LNCaP clone FGC (cell line): ENCODE measurements around the gene CEP350.
"Not testable (repeated sequence)": the region's sequence is repeated elsewhere in the genome, so short reads cannot be mapped to it uniquely, and the experiment has no call there.

Source experiments
- DNase-seq: peaks from one replicate; pipeline ENCODE4 v3.0.0-alpha.2; 2011; ENCODE audit warnings: low read depth
- H3K4me3 ChIP-seq: 2 replicates; pipeline ENCODE4 v1.5.1; 2011; ENCODE audit warnings: mild to moderate bottlenecking, low read depth, low read length, control low read depth
- TF ChIP-seq, protein P1 (sequence below): IDR thresholded peaks from 2 replicates; pipeline ENCODE4 v1.5.1; 2012; ENCODE audit warnings: mild to moderate bottlenecking; ENCODE audit not compliant: control insufficient read depth, insufficient read depth; ENCODE audit errors: extremely low read depth

The CEP350 gene

DNA sequence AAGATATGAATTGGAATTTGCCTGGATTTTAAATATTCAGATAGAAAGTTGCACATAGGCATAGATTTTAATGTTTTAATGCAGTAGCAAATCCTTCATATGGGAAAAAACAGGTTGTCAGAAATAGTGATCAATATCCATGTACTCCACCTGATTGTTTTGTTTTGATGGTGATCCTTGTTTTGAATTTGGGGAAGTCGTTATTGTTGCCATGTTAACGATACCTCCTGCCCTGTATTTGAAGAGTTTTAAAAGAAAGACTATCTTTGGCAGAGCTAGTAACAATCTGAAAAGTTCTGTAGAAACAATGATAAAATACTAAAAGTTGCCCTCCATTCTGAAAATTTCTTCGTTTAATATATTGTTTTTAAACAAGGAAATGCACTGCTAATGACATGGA is 1.1 kb downstream of the CEP350 start:
- H3K4me3 ChIP-seq, result peak overlapping the region; percentile 87
- no peak for DNase-seq
- TF ChIP-seq, protein P1, sequence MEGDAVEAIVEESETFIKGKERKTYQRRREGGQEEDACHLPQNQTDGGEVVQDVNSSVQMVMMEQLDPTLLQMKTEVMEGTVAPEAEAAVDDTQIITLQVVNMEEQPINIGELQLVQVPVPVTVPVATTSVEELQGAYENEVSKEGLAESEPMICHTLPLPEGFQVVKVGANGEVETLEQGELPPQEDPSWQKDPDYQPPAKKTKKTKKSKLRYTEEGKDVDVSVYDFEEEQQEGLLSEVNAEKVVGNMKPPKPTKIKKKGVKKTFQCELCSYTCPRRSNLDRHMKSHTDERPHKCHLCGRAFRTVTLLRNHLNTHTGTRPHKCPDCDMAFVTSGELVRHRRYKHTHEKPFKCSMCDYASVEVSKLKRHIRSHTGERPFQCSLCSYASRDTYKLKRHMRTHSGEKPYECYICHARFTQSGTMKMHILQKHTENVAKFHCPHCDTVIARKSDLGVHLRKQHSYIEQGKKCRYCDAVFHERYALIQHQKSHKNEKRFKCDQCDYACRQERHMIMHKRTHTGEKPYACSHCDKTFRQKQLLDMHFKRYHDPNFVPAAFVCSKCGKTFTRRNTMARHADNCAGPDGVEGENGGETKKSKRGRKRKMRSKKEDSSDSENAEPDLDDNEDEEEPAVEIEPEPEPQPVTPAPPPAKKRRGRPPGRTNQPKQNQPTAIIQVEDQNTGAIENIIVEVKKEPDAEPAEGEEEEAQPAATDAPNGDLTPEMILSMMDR, result no peak

DNA sequence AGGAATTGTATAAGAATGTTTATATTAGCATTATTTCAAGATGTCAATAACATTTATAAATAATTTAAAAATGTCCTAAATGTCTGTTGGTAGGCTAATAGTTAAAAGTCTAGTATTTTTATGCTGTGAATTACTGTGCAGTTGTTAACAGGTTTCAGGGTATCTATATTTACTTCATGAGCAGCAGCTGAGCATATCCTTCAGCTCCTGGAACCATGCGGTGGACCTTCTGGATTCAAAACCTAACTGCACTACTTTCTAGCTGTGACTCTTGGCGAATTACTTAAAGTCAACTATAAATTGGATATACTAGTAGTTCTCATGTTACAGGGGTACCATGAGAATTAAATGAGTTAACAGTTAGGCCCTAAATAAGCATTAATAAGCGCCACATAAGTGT is 3.7 kb downstream of the CEP350 start:
- DNase-seq, result no peak
- H3K4me3 ChIP-seq, result no peak overlapping the region
- TF ChIP-seq, protein P1, result no peak

DNA sequence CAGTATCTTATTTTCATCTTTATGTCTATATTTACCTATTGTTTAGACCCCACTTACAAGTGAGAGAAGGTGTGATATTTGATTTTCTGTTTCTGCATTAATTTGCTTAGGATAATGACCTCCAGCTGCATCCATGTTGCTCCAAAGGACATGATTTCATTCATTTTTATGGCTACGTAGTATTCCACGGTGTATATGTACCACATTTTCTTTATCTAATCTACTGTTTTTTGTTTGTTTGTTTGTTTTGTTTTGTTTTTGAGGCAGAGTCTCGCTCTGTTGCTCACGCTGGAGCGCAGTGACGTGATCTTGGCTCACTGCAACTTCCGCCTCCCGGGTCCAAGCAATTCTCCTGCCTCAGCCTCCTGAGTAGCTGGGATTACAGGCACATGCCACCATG is 7.6 kb downstream of the CEP350 start:
- H3K4me3 ChIP-seq, DNase-seq: not testable (repeated sequence)

DNA sequence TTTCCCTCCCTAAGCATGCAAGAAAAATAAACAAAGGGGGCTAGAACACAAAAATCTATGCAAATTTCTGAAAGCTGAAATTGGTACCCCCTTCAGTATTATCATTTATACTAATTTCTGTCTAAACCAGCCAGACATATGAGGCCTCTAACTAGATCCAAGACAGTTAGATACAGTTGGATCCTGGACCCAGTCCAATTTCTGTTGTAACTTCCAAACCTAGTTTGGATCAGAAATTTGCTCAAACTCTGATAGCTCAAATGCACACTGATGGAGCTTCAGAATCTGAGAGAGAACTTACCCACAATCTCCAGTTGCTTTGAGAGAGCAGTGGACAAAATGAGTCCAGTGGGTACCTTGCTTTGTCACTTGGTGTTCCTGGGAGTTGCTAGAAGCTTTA is 11.9 kb downstream of the CEP350 start:
- DNase-seq, result no peak
- TF ChIP-seq, protein P1, result no peak
- H3K4me3 ChIP-seq, result no peak overlapping the region

DNA sequence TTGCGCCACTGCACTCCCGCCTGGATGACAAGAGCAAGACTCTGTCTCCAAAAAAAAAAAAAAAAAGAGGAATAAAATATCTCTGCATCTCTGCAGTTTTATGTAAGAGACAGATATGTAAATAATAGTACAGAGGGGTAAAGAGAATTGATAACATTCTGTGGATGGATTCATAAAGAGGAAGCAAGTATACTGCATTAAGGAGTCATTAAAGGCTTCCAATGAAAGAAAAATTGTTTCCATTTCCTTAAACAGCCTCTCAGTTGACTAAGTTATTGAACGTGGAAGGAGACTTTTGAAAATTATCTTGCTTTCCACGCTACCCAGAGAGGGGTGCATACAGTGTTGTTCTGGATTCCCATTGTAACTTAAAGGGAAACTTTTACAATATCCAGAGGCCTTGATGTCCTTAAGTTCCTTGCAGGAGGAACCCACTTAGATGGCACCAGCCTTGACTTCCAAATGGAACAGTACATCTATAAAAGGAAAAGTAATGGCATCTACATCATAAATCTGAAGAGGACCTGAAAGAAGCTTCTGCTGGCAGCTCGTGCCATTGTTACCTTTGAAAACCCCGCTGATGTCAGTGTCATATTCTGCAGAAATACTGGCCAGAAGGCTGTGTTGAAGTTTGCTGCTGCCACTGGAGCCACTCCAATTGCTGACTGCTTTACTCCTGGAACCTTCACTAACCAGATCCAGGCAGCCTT is 13.8 kb downstream of the CEP350 start:
- H3K4me3 ChIP-seq, result no peak overlapping the region
- TF ChIP-seq, protein P1, result no peak
- DNase-seq, result no peak

DNA sequence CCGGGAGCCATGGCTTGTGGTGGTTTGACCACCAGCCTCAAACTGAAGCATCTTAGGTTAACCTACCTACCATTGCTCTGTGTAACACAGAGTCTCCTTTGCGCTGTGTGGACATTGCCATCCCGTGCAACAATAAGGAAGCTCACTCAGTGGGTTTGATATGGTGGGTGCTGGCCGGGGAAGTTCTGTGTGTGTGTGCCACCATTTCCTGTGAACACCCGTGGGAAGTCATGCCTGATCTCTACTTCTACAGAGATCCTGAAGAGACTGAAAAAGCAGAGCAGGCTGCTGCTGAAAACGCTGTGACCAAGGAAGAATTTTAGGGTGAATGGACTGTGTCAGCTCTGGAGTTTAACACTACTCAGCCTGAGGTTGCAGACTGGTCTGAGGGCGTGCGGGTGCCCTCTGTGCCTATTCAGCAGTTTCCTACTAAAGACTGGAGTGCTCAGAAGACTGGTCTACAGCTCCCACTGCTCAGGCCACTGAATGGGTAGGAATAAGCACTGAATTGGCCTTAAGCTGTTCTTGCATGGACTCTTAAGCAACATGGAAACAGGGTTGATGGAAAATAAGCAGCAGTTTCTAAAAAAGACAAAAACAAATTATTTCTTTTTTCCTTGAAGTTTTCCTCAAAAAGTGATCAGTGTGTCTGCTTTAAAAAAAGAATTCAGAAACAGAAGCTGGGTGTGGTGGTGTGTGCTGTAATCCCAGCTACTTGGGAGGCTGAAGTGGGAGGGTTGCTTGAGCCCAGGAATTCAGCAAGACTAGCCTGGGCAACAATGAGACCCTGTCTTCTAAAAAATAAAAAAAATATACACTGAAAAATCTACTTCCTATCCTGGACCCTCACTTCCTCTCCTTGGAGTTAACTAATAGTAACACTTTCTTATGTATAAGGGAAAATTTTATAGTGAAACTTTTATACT is 14.6 kb downstream of the CEP350 start:
- TF ChIP-seq, protein P1, result no peak
- no peak for DNase-seq
- no peak overlapping the region for H3K4me3 ChIP-seq

DNA sequence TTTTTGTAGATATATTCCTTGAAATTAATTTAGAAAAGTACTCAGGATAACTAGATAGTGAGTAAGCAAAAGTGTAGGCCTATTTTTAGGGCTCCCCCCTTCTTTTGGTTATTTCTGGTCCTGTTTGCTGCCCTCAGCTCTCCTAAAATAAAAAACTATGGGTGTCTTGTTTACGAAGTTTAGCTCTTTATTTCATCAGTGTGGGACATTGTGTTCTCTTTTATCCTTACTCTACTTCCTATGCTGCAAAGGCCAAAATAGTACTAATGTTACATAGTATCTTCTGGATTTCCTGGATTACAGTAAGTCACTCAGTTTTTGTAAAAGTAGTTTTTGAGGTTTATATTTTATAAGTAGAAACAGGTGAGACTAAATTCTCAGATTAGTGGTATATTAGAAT is 15.4 kb downstream of the CEP350 start:
- no peak overlapping the region for H3K4me3 ChIP-seq
- TF ChIP-seq, protein P1, result no peak
- no peak for DNase-seq
